Stimulated activated CD4-positive, alpha-beta T cell treated with anti-CD3 and anti-CD28 coated beads, Interleukin-12 subunit alpha, Interleukin-12 subunit beta, amount 100 ng/mL, for 48 hours (primary cell): Measurements from ENCODE around the gene COQ3.

Experiments used
- DNase-seq, 3 donors: peaks; one replicate each; pipeline ENCODE4 v3.0.0-alpha.2; 2020; ENCODE audit warnings: low read depth in 2 of 3, low spot score in 1 of 3

The COQ3 gene

DNA sequence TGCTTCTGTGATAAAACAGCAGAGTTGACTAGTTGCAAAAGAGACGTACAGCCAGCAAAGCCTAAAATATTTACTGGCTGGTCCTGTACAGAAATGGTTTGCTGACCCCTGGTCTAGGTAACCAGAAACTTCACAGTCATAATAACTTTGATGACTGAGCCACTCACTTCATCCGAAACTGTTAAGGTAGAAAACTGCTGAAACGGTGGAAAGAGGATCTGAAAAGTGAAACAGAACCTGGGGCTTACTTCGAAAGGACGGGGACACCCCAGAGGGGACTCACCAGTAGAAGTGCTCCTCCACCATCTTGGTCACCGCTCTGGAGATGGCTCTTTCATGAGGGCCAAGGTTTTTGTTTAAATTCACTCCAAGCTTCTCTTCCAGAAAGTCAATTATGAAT, 60.9 kb downstream of the COQ3 start:
- no peak for DNase-seq

- DNase-seq, result no peak
These were observed 62.5 kb downstream of the COQ3 start for GRCh38 chr6:99331531-99331930.

DNA sequence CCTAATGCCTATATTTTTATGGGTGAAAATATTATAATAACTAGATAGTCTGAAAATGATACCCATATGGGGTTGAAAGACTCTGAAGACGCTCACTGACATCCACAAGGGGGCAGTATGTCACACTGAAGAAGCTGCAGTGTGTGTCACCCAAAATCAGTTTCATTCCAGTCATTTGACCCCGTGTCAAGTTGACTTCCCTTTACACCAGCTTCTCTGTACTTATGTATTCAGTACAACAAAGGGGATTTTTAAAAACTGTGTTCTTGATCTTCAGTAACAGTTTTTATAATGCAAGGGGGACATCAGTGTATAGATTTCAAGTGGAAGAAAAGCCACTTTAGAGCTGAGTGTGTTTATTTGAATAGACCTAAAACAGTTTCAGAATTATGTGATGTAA, 63.8 kb downstream of the COQ3 start:
- peak; percentile 42 to 70 (median 52) for DNase-seq

GRCh38 chr6:99324996-99325395, 69.0 kb downstream of the COQ3 start:
- DNase-seq, result no peak
